ENCODE results near the gene KIF25.
A peak's percentile ranks its signal among the peaks of the same experiment; 100 is the strongest.

Gene KIF25

GRCh38 chr6:167962711-167963110, 34.8 kb upstream of the KIF25 start:
- no peak for DNase-seq (ENCODE audit: low spot score)
- CTCF ChIA-PET, result no interaction called here
- H3K27ac ChIP-seq, result no peak overlapping the region
- TF ChIP-seq CTCF (conservative IDR thresholded peaks at IDR 0.05; ENCODE audit: low read depth), result no peak
- POLR2A ChIA-PET (ENCODE audit: low non-redundant PET), result no interaction called here

DNA sequence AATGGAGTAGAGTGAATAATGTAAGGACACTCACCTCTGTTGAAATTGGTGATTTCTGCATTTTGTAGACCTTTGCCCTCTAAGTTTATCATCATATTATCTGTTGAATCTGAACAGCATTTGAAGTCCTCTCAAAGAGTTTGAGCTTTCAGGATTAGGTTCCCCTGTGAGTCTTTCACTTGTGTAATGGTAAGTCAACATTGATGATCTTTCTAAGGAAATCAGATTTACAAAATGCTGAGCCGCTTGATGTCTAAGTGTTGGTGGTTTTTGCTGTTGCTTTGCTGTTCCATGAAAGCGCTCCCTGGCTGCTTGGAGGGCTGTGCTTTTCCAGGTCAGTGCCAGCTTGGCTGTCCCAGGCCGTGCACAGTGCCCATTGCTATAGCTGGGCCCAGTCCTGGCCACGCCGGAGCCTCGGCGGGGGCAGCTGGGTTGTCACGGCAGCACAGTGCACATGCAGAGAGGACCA, 33.8 kb upstream of the KIF25 start:
- no peak for TF ChIP-seq CTCF (conservative IDR thresholded peaks at IDR 0.05; ENCODE audit: low read depth)
- ChIA-PET CTCF (no interaction called here), POLR2A (ENCODE audit: low non-redundant PET) (no interaction called here)
- no peak overlapping the region for H3K27ac ChIP-seq
- DNase-seq (ENCODE audit: low spot score), result no peak

DNA sequence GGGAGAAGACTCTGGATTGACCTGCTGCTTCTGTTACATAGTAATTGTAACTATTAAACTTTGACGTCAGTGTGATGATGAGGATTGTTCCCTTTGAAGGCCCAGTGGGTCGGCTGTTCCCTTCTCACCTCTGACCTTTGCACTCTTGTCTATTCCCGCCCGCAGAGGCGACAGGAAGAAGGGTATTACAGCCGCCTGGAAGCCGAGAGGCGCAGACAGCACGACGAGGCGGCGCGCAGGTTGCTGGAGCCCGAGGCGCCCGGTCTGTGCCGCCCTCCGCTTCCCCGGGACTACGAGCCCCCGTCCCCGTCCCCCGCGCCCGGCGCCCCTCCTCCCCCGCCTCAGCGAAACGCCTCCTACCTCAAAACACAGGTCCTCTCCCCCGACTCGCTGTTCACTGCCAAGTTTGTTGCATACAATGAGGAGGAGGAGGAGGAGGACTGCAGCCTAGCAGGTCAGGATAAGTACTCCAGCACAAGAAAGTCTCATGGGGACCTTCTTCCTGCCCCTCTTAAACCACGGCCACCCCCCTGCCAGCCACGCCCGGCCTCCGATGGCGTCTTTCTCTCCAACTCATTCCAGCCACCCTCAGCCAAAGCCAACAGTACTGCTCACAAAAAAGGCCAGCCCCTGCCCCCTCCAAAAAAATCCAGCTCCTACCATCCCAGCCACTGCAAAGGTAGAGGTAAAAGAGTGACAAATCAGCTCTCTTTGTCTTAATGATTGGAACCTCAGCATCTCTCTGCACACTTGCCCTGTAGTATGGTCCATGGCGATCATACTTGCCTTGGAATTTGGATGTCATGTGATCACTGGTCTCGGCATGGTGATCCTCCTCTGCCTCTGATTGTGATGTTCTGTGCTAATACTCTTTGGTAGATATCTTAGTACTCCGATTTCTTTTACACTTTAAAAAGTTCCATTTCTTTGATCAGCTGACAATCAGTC, 31.6 kb upstream of the KIF25 start:
- no peak for DNase-seq (ENCODE audit: low spot score)
- no peak for TF ChIP-seq CTCF (conservative IDR thresholded peaks at IDR 0.05; ENCODE audit: low read depth)
- CTCF ChIA-PET, result no interaction called here
- no peak overlapping the region for H3K27ac ChIP-seq
- POLR2A ChIA-PET (ENCODE audit: low non-redundant PET), result no interaction called here

DNA sequence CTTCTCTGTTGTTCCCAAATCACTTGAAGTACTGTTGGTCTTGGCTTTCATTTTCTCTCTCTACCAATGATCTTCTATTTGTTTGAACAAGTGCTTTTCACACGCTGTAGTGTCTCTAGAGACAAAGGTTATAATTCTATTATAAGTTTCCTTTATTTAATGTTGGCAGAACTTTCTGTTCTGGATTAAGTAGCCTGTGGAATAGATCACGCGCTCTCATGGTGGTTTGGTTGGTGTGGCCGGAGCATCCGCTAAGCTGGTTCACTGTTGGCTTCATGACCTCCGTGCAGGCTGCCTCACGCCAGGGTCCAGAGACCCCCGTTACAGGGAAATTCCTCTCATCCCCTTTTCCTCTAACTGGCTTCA, 30.9 kb upstream of the KIF25 start:
- TF ChIP-seq CTCF (conservative IDR thresholded peaks at IDR 0.05; ENCODE audit: low read depth), result no peak
- ChIA-PET CTCF (no interaction called here), POLR2A (ENCODE audit: low non-redundant PET) (no interaction called here)
- no peak overlapping the region for H3K27ac ChIP-seq
- no peak for DNase-seq (ENCODE audit: low spot score)

- CTCF ChIA-PET, result interaction anchor here (0.6 to 1.3 kb wide), 7 partner anchors 9 to 1775 kb away, joined by 3 to 4 read pairs (median 3); no protein-coding TSS in a partner anchor
- no peak overlapping the region for H3K27ac ChIP-seq
- 0 out of 2 replicates have a peak, but pooled peaks have one; percentile 10 for TF ChIP-seq CTCF (conservative IDR thresholded peaks at IDR 0.05; ENCODE audit: low read depth)
- POLR2A ChIA-PET (ENCODE audit: low non-redundant PET), result no interaction called here
- DNase-seq (ENCODE audit: low spot score), result no peak
Measured at GRCh38 chr6:167968091-167968490, 29.4 kb upstream of the KIF25 start.

GRCh38 chr6:167970230-167970629, 27.2 kb upstream of the KIF25 start:
- ChIA-PET CTCF (interaction anchor here (0.6 kb wide), 2 partner anchors 10 to 317 kb away, joined by 3 to 4 read pairs; no protein-coding TSS in a partner anchor), POLR2A (ENCODE audit: low non-redundant PET) (no interaction called here)
- no peak for DNase-seq (ENCODE audit: low spot score)

More at GRCh38 chr6:167970230-167970629, 27.2 kb upstream of the KIF25 start:
- H3K27ac ChIP-seq, result no peak overlapping the region
- TF ChIP-seq CTCF (conservative IDR thresholded peaks at IDR 0.05; ENCODE audit: low read depth), result no peak

All from RWPE1 (cell line).